H9 (cell line): ENCODE data around the gene SUPT3H. TPM values are rescaled to one million over a fixed set of nuclear protein-coding genes. Genes with fewer than 3 reads are reported as not detected.

Source experiments
- DNase-seq: peaks from one replicate; pipeline ENCODE4 v3.0.0-alpha.2; 2017
- H2AFZ ChIP-seq: one replicate; pipeline ENCODE4 v1.6.1; 2013; ENCODE audit warnings: mild to moderate bottlenecking, low read length, control low read depth, moderate library complexity
- H2AK5ac ChIP-seq: 2 replicates; pipeline ENCODE4 v1.6.1; 2013; ENCODE audit warnings: low read length, control low read depth, mixed read lengths; ENCODE audit not compliant: insufficient read length
- H2BK120ac ChIP-seq: one replicate; pipeline ENCODE4 v1.6.1; 2013; ENCODE audit warnings: low read depth, mild to moderate bottlenecking, low read length, control low read depth, inconsistent platforms; ENCODE audit not compliant: poor library complexity, severe bottlenecking
- H2BK12ac ChIP-seq: 2 replicates; pipeline ENCODE4 v1.6.1; 2013; ENCODE audit warnings: low read length, control low read depth, mixed read lengths, low read depth; ENCODE audit not compliant: insufficient read length
- H2BK15ac ChIP-seq: 2 replicates; pipeline ENCODE4 v1.6.1; 2013; ENCODE audit warnings: low read depth, low read length, control low read depth
- H2BK20ac ChIP-seq: one replicate; pipeline ENCODE4 v1.6.1; 2013; ENCODE audit warnings: low read depth, mild to moderate bottlenecking, low read length, control low read depth, inconsistent platforms; ENCODE audit not compliant: poor library complexity, severe bottlenecking
- H2BK5ac ChIP-seq: 2 replicates; pipeline ENCODE4 v1.6.1; 2013; ENCODE audit warnings: low read length, control low read depth, mixed read lengths; ENCODE audit not compliant: insufficient read length
- H3K14ac ChIP-seq: 2 replicates; pipeline ENCODE4 v1.6.1; 2013; ENCODE audit warnings: low read length, control low read depth; ENCODE audit not compliant: insufficient read depth
- H3K18ac ChIP-seq: 2 replicates; pipeline ENCODE4 v1.6.1; 2013; ENCODE audit warnings: low read depth, mild to moderate bottlenecking, mixed read lengths, low read length, control low read depth; ENCODE audit not compliant: insufficient read length
- H3K23ac ChIP-seq: 2 replicates; pipeline ENCODE4 v1.6.1; 2013; ENCODE audit warnings: low read length, control low read depth, mixed read lengths, low read depth; ENCODE audit not compliant: insufficient read length
- H3K23me2 ChIP-seq: 2 replicates; pipeline ENCODE4 v1.6.1; 2013; ENCODE audit warnings: low read depth, mild to moderate bottlenecking, mixed read lengths, low read length, control low read depth; ENCODE audit not compliant: insufficient read length, poor library complexity, severe bottlenecking
- H3K27ac ChIP-seq: 2 replicates; pipeline ENCODE4 v1.5.1; 2013; ENCODE audit warnings: low read length, control low read depth, mixed read lengths, low read depth; ENCODE audit not compliant: insufficient read length
- H3K27me3 ChIP-seq: 2 replicates; pipeline ENCODE4 v1.6.1; 2013; ENCODE audit warnings: low read length, control low read depth, inconsistent platforms; ENCODE audit not compliant: insufficient read depth
- H3K4ac ChIP-seq: 2 replicates; pipeline ENCODE4 v1.6.1; 2013; ENCODE audit warnings: low read depth, mild to moderate bottlenecking, control low read depth, inconsistent platforms, low read length, moderate library complexity
- H3K4me1 ChIP-seq: 2 replicates; pipeline ENCODE4 v1.6.1; 2013; ENCODE audit warnings: low read length, control low read depth, inconsistent platforms; ENCODE audit not compliant: insufficient read depth
- H3K4me2 ChIP-seq: 2 replicates; pipeline ENCODE4 v1.6.1; 2013; ENCODE audit warnings: low read length, control low read depth, mixed read lengths; ENCODE audit not compliant: insufficient read length, insufficient read depth
- H3K56ac ChIP-seq: 2 replicates; pipeline ENCODE4 v1.6.1; 2013; ENCODE audit warnings: low read depth, mild to moderate bottlenecking, mixed read lengths, low read length, control low read depth; ENCODE audit not compliant: insufficient read length
- H3K79me1 ChIP-seq: 2 replicates; pipeline ENCODE4 v1.6.1; 2013; ENCODE audit warnings: low read depth, mild to moderate bottlenecking, moderate library complexity, low read length, control low read depth, inconsistent platforms; ENCODE audit not compliant: insufficient read depth, poor library complexity, severe bottlenecking
- H3K79me2 ChIP-seq: 2 replicates; pipeline ENCODE4 v1.6.1; 2013; ENCODE audit warnings: low read length, control low read depth, inconsistent platforms; ENCODE audit not compliant: insufficient read depth
- H3K9ac ChIP-seq: 2 replicates; pipeline ENCODE4 v1.6.1; 2013; ENCODE audit warnings: low read length, control low read depth, mixed read lengths; ENCODE audit not compliant: insufficient read length; ENCODE audit errors: extremely low read depth
- H3K9me3 ChIP-seq: one replicate; pipeline ENCODE4 v1.6.1; 2013; ENCODE audit warnings: low read depth, low read length, inconsistent platforms; ENCODE audit not compliant: control insufficient read depth
- H3T11ph ChIP-seq: one replicate; pipeline ENCODE4 v1.6.1; 2013; ENCODE audit warnings: mild to moderate bottlenecking, low read length, control low read depth, inconsistent platforms
- H4K20me1 ChIP-seq: one replicate; pipeline ENCODE4 v1.6.1; 2013; ENCODE audit not compliant: control insufficient read depth, insufficient read length, insufficient read depth
- H4K5ac ChIP-seq: 2 replicates; pipeline ENCODE4 v1.6.1; 2013; ENCODE audit warnings: low read depth, mild to moderate bottlenecking, mixed read lengths, low read length, control low read depth; ENCODE audit not compliant: insufficient read length
- H4K8ac ChIP-seq: replicated peaks from 2 replicates; pipeline ENCODE4 v1.6.1; 2013; ENCODE audit warnings: low read length, control low read depth, mixed read lengths, low read depth; ENCODE audit not compliant: insufficient read length
- H4K91ac ChIP-seq: 2 replicates; pipeline ENCODE4 v1.6.1; 2013; ENCODE audit warnings: low read depth, mild to moderate bottlenecking, moderate library complexity, mixed read lengths, low read length, control low read depth; ENCODE audit not compliant: insufficient read length
- H3K27ac Mint-ChIP-seq, 3 experiments: 2 replicates in 2 of 3; 3 replicates in 1 of 3; pipeline ENCODE4 v1.8.0; 2020 to 2021; ENCODE audit warnings: mixed read lengths in 3 of 3, mild to moderate bottlenecking in 1 of 3, moderate library complexity in 1 of 3
- H3K27me3 Mint-ChIP-seq: 2 replicates; pipeline ENCODE4 v1.8.0; 2021; ENCODE audit warnings: low read depth, mild to moderate bottlenecking, moderate library complexity, mixed read lengths
- H3K36me3 Mint-ChIP-seq, 3 experiments: 2 replicates in 2 of 3; 3 replicates in 1 of 3; pipeline ENCODE4 v1.8.0; 2020 to 2021; ENCODE audit warnings: low read depth in 3 of 3, mixed read lengths in 3 of 3; ENCODE audit not compliant: insufficient read depth in 1 of 3
- H3K4me1 Mint-ChIP-seq, 2 experiments: 2 replicates each; pipeline ENCODE4 v1.8.0; 2020; ENCODE audit warnings: mixed read lengths in 2 of 2
- H3K4me3 Mint-ChIP-seq, 2 experiments: 2 replicates in 1 of 2; 3 replicates in 1 of 2; pipeline ENCODE4 v1.8.0; 2020 to 2021; ENCODE audit warnings: mild to moderate bottlenecking in 2 of 2, mixed read lengths in 2 of 2, moderate library complexity in 1 of 2
- H3K9me3 Mint-ChIP-seq, 2 experiments: 2 replicates in 1 of 2; 3 replicates in 1 of 2; pipeline ENCODE4 v1.8.0; 2020; ENCODE audit warnings: mild to moderate bottlenecking in 2 of 2, mixed read lengths in 2 of 2, moderate library complexity in 1 of 2
- WGBS: extraction: QIAGEN DNeasy Blood & Tissue Kit; methylation state at CpG from one replicate; pipeline ENCODE4 v1.1.7; 2013; ENCODE audit warnings: missing lambda C conversion rate, low lambda C conversion rate, mixed read lengths; ENCODE audit not compliant: insufficient read length; ENCODE audit errors: extremely low coverage; 5-methylcytosine and 5-hydroxymethylcytosine counted together
- total RNA-seq: library from RNA; stranded (reverse); gene quantifications from 2 replicates; pipeline ENCODE4 v1.2.1, GENCODE V29; 2021
- TF ChIP-seq, protein P1 (sequence below): fragments of 200-600 bp; sonication (generic); conservative IDR thresholded peaks from 3 replicates; pipeline ENCODE4 v1.8.0; 2021; ENCODE audit warnings: antibody characterized with exemption, mild to moderate bottlenecking

The SUPT3H gene
- total RNA-seq, 1 experiment from 2014 or later: 22.5 TPM

DNA sequence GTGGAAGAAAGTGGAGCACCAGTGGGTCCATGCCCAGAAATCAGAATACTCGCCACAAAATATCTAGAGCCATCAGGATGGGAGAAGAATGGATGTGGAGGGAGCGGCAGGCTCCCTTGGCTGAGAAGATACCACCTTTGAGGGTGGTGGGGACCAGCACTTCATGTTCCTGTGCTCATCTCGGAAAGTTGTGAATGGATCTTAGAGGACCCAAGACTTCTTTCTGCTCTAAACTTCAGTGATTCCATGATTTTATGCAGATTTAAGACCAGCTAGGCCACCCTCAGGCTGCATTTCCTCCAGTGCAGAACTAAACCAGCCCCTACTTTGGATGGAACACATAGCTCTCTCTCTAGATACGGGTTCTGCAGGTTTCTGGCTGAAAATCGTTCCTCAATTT is 573.7 kb downstream of the SUPT3H start:
- no peak overlapping the region for H3K4me3 Mint-ChIP-seq
- no peaks in the 10 kb centered on the region for H3K79me1 ChIP-seq
- no peak overlapping the region for H2AK5ac ChIP-seq
- no peak overlapping the region for H2BK5ac ChIP-seq
- H3K23me2 ChIP-seq: no peaks in the 10 kb centered on the region
- peaks cover 5 to 9% of the 10 kb centered on the region in 2 experiments for H3K4me1 Mint-ChIP-seq
- no peak overlapping the region for H3K4ac ChIP-seq
- no peak overlapping the region for H3K9ac ChIP-seq
- no peak overlapping the region for H4K8ac ChIP-seq
- H3K18ac ChIP-seq: no peak overlapping the region
- H3K27me3 Mint-ChIP-seq: no peaks in the 10 kb centered on the region
- H3K27ac ChIP-seq: no peak overlapping the region
- H4K20me1 ChIP-seq: no peaks in the 10 kb centered on the region
- H4K91ac ChIP-seq: no peak overlapping the region
- no peak overlapping the region for H2BK15ac ChIP-seq
- no peak overlapping the region for H2BK20ac ChIP-seq
- H3K9me3 ChIP-seq: no peaks in the 10 kb centered on the region
- no peak overlapping the region for H3K23ac ChIP-seq
- no peak overlapping the region for H2AFZ ChIP-seq
- no peaks in the 10 kb centered on the region for H3K79me2 ChIP-seq
- H4K5ac ChIP-seq: no peak overlapping the region
- TF ChIP-seq, protein P1, sequence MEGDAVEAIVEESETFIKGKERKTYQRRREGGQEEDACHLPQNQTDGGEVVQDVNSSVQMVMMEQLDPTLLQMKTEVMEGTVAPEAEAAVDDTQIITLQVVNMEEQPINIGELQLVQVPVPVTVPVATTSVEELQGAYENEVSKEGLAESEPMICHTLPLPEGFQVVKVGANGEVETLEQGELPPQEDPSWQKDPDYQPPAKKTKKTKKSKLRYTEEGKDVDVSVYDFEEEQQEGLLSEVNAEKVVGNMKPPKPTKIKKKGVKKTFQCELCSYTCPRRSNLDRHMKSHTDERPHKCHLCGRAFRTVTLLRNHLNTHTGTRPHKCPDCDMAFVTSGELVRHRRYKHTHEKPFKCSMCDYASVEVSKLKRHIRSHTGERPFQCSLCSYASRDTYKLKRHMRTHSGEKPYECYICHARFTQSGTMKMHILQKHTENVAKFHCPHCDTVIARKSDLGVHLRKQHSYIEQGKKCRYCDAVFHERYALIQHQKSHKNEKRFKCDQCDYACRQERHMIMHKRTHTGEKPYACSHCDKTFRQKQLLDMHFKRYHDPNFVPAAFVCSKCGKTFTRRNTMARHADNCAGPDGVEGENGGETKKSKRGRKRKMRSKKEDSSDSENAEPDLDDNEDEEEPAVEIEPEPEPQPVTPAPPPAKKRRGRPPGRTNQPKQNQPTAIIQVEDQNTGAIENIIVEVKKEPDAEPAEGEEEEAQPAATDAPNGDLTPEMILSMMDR: no peak
- H3K56ac ChIP-seq: no peak overlapping the region
- H2BK120ac ChIP-seq: no peak overlapping the region
- H3T11ph ChIP-seq: no peak overlapping the region
- peaks cover 0 to 2% (median 0%) of the 10 kb centered on the region in 3 experiments; a peak in 1 of 7 replicates for H3K36me3 Mint-ChIP-seq
- no peak for DNase-seq
- no peaks in the 10 kb centered on the region for H3K9me3 Mint-ChIP-seq
- no peaks in the 10 kb centered on the region; the same call in 1 of the 2 replicates for H3K4me1 ChIP-seq
- H2BK12ac ChIP-seq: no peak overlapping the region
- no peak overlapping the region for H3K14ac ChIP-seq
- no CpG with 5 or more reads among the region's 5 CpGs for WGBS
- H3K27me3 ChIP-seq: no peaks in the 10 kb centered on the region
- H3K4me2 ChIP-seq: no peak overlapping the region
- no peak overlapping the region for H3K27ac Mint-ChIP-seq
